Activated naive CD8-positive, alpha-beta T cell (primary cell): ENCODE measurements around the gene RASAL1.

ENCODE experiments used
- H3K27ac Mint-ChIP-seq: one replicate; pipeline ENCODE4 v1.8.0; 2021; ENCODE audit warnings: mixed read lengths
- H3K27me3 Mint-ChIP-seq: one replicate; pipeline ENCODE4 v1.8.0; 2021; ENCODE audit warnings: mixed read lengths
- H3K36me3 Mint-ChIP-seq: one replicate; pipeline ENCODE4 v1.8.0; 2021; ENCODE audit warnings: mixed read lengths
- H3K4me1 Mint-ChIP-seq: one replicate; pipeline ENCODE4 v1.8.0; 2021; ENCODE audit warnings: low read depth, mixed read lengths
- H3K4me3 Mint-ChIP-seq: one replicate; pipeline ENCODE4 v1.8.0; 2021; ENCODE audit warnings: mild to moderate bottlenecking, mixed read lengths
- H3K9me3 Mint-ChIP-seq: one replicate; pipeline ENCODE4 v1.8.0; 2021; ENCODE audit warnings: low read depth, mixed read lengths

RASAL1 gene

DNA sequence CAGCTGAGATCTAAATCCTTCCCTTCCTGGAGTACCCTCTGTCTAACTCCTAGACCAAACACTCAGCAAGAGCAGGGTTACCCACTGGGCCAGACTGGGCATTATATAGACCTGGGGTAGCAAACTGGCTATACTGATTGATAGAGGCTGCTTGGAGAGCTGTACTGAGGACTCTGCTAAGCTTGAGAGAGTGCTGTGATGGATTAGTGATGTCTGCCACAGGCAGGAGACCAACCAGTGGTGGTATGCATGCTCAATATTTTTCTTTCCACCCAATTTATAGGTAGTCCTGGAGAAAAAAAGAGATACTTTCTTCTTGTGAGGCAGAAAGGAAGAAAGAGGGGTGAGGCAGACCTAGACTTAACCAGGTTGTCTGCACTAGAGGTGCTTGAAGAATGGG is 45.7 kb downstream of the RASAL1 start:
- Mint-ChIP-seq H3K4me3 (peak overlapping the region; percentile 66), H3K27me3 (no peaks in the 10 kb centered on the region), H3K36me3 (no peaks in the 10 kb centered on the region), H3K27ac (peak overlapping the region; percentile 86), H3K9me3 (no peaks in the 10 kb centered on the region), H3K4me1 (peaks cover 76% of the 10 kb centered on the region)

- H3K27ac Mint-ChIP-seq: peak overlapping the region; percentile 86
- H3K9me3 Mint-ChIP-seq: no peaks in the 10 kb centered on the region
- no peaks in the 10 kb centered on the region for H3K27me3 Mint-ChIP-seq
- H3K36me3 Mint-ChIP-seq: no peaks in the 10 kb centered on the region
- H3K4me3 Mint-ChIP-seq: peak overlapping the region; percentile 66
- H3K4me1 Mint-ChIP-seq: peaks cover 76% of the 10 kb centered on the region
Observed at GRCh38 chr12:113088971-113089756, 46.4 kb downstream of the RASAL1 start.

GRCh38 chr12:113088037-113088436 is 47.5 kb downstream of the RASAL1 start:
- peaks cover 80% of the 10 kb centered on the region for H3K4me1 Mint-ChIP-seq
- peak overlapping the region; percentile 86 for H3K27ac Mint-ChIP-seq
- peak overlapping the region; percentile 46 for H3K4me3 Mint-ChIP-seq
- no peaks in the 10 kb centered on the region for H3K9me3 Mint-ChIP-seq
- no peaks in the 10 kb centered on the region for H3K36me3 Mint-ChIP-seq
- H3K27me3 Mint-ChIP-seq: no peaks in the 10 kb centered on the region

DNA sequence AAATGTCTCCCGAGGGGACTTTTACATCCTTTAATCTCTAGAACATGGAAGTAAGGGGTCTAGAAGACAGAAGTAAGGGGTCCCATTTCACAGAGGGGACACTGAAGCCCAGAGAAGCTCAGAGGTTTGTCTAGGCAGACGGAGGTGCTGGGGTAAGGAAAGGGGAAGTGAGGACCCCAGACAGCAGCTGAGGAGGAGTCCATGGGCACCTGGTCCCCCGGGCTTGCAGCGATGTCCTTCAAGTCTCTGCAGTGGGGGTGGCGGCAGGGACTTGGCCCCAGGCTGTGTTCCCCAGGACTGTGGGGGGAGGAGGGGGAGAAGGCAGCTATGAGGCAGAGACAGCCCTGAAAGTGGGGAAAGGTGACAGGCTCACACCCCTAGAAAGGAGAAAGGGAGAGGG is 48.4 kb downstream of the RASAL1 start:
- Mint-ChIP-seq H3K4me3 (peak overlapping the region; percentile 49), H3K36me3 (no peaks in the 10 kb centered on the region), H3K4me1 (peaks cover 73% of the 10 kb centered on the region)

GRCh38 chr12:113086249-113087164 is 49.1 kb downstream of the RASAL1 start:
- Mint-ChIP-seq H3K36me3 (no peaks in the 10 kb centered on the region), H3K4me3 (peak overlapping the region; percentile 70), H3K9me3 (no peaks in the 10 kb centered on the region), H3K27me3 (no peaks in the 10 kb centered on the region), H3K4me1 (peaks cover 66% of the 10 kb centered on the region), H3K27ac (peak overlapping the region; percentile 84)

More for the DNA sequence above, 48.4 kb downstream of the RASAL1 start:
- H3K27me3 Mint-ChIP-seq: no peaks in the 10 kb centered on the region
- H3K9me3 Mint-ChIP-seq: no peaks in the 10 kb centered on the region
- H3K27ac Mint-ChIP-seq: peak overlapping the region; percentile 83

DNA sequence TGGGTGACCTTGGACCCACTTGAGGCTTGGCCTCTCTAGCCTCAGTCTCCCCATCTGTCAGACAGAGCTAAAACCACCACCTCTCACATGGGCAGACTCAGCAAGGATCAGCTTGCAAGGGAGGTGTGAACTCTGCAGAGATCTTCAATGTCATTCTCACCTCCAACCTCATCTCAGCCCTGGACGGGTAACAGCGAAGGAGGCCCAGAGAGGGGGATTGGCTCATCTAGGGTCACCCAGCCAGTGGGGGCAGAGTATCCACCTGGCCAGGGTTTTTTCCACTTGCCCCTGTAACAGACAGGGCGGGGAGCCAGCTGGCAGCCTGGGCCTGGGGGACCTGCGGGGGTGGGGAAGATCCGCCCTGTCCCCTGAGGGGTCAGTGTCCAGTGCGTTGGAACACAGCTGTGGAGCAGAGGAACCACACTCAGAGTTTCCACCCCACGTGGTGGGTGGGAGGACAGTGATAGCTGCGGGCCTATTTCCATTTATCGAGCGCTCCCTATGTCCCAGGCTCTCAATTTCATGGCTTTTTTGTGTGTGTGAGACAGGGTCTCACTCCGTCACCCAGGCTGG is 51.6 kb downstream of the RASAL1 start:
- peaks cover 43% of the 10 kb centered on the region for H3K4me1 Mint-ChIP-seq
- H3K36me3 Mint-ChIP-seq: no peaks in the 10 kb centered on the region
- peak overlapping the region; percentile 28 for H3K27ac Mint-ChIP-seq
- no peaks in the 10 kb centered on the region for H3K9me3 Mint-ChIP-seq
- no peaks in the 10 kb centered on the region for H3K27me3 Mint-ChIP-seq
- H3K4me3 Mint-ChIP-seq: no peak overlapping the region

GRCh38 chr12:113082486-113083148 is 52.9 kb downstream of the RASAL1 start:
- no peak overlapping the region for H3K27ac Mint-ChIP-seq

DNA sequence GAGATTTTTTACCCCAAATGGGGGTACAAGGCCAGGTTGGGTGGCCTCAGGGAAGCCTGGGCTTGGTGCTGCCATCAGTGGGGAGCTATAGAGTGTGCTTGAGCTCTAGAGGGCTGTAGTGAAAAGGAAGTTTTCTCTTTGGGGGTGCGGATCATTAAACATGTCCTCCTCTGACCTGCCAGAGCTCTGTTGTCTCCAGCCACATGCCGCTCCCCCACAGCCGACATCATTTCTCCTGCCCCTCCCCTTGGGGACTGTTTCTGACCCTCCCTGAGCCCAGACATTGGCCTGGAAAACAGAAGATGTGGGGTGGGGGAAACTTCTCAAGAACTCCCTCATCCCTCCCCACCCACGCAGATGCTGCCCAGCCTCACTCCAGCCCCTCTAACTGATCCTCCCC is 53.7 kb downstream of the RASAL1 start:
- no peak overlapping the region for H3K27ac Mint-ChIP-seq
- H3K36me3 Mint-ChIP-seq: peaks cover 3% of the 10 kb centered on the region
- no peaks in the 10 kb centered on the region for H3K27me3 Mint-ChIP-seq
- no peak overlapping the region for H3K4me3 Mint-ChIP-seq
- H3K4me1 Mint-ChIP-seq: peaks cover 24% of the 10 kb centered on the region
- H3K9me3 Mint-ChIP-seq: no peaks in the 10 kb centered on the region

More at GRCh38 chr12:113082486-113083148, 52.9 kb downstream of the RASAL1 start:
- Mint-ChIP-seq H3K36me3 (peaks cover 3% of the 10 kb centered on the region), H3K27me3 (no peaks in the 10 kb centered on the region), H3K9me3 (no peaks in the 10 kb centered on the region), H3K4me3 (no peak overlapping the region), H3K4me1 (peaks cover 30% of the 10 kb centered on the region)

DNA sequence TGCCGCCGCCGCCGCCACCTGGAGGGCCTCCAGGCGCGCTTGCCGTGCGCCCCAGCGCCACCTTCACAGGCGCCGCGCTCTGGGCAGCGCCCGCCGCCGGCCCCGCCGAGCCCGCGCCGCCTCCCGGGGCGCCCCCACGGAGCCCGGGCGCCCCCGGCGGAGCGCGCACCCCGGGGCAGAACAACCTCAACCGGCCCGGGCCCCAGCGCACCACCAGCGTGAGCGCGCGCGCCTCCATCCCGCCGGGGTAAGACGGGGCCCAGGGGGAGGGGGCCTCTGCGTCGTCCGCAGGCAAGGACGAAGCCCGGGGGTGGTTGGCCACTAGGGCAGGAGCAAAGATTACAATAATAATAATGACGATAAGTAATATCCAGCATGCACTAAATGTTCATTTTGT is 57.7 kb downstream of the RASAL1 start:
- no peaks in the 10 kb centered on the region for H3K9me3 Mint-ChIP-seq
- peaks cover 21% of the 10 kb centered on the region for H3K4me1 Mint-ChIP-seq
- no peak overlapping the region for H3K4me3 Mint-ChIP-seq
- no peaks in the 10 kb centered on the region for H3K27me3 Mint-ChIP-seq
- peaks cover 3% of the 10 kb centered on the region for H3K36me3 Mint-ChIP-seq
- no peak overlapping the region for H3K27ac Mint-ChIP-seq

- H3K36me3 Mint-ChIP-seq: peaks cover 3% of the 10 kb centered on the region
- no peaks in the 10 kb centered on the region for H3K27me3 Mint-ChIP-seq
- H3K4me3 Mint-ChIP-seq: no peak overlapping the region
- no peak overlapping the region for H3K27ac Mint-ChIP-seq
- H3K4me1 Mint-ChIP-seq: peaks cover 21% of the 10 kb centered on the region
- no peaks in the 10 kb centered on the region for H3K9me3 Mint-ChIP-seq
Observed at GRCh38 chr12:113077057-113077858, 58.3 kb downstream of the RASAL1 start.

- no peaks in the 10 kb centered on the region for H3K27me3 Mint-ChIP-seq
- no peak overlapping the region for H3K4me3 Mint-ChIP-seq
- no peak overlapping the region for H3K27ac Mint-ChIP-seq
- H3K9me3 Mint-ChIP-seq: no peaks in the 10 kb centered on the region
- peaks cover 3% of the 10 kb centered on the region for H3K36me3 Mint-ChIP-seq
- peaks cover 31% of the 10 kb centered on the region for H3K4me1 Mint-ChIP-seq
Observed at GRCh38 chr12:113075137-113075683, 60.4 kb downstream of the RASAL1 start.

GRCh38 chr12:113073586-113073985 is 62.0 kb downstream of the RASAL1 start:
- H3K36me3 Mint-ChIP-seq: peaks cover 3% of the 10 kb centered on the region
- no peak overlapping the region for H3K4me3 Mint-ChIP-seq
- H3K27me3 Mint-ChIP-seq: no peaks in the 10 kb centered on the region
- H3K27ac Mint-ChIP-seq: no peak overlapping the region
- H3K4me1 Mint-ChIP-seq: peaks cover 39% of the 10 kb centered on the region
- H3K9me3 Mint-ChIP-seq: no peaks in the 10 kb centered on the region

DNA sequence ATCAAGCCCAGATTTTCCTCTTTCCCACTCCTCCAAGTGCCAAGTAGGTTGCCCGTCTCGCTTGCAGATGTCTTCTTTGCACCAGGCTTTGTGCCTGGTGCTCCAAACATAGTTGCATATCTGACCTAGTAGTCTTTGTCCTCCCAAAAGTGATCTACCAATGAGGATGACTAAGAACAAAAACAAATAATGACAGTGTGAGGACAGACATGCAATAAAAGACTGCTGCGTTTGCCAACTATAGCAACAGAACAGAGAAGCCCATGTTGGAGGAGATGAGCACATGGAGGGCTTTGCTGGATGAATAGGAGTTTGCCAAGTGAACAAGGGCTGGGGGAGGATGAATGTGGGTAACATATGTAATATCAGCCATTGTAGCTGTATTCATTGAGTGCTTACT is 63.4 kb downstream of the RASAL1 start:
- Mint-ChIP-seq H3K4me3 (no peak overlapping the region), H3K36me3 (no peaks in the 10 kb centered on the region), H3K27me3 (no peaks in the 10 kb centered on the region), H3K4me1 (peaks cover 41% of the 10 kb centered on the region), H3K27ac (peak overlapping the region; percentile 1), H3K9me3 (no peaks in the 10 kb centered on the region)
